Spleen (tissue), 7 donors: Measurements from ENCODE around the gene PLEKHB2.
A peak's percentile ranks its signal among the peaks of the same experiment; 100 is the strongest.

Experiments used
- POLR2A ChIP-seq, 3 donors: fragments of 450-650 bp; IDR thresholded peaks; one replicate each; pipeline ENCODE4 v1.5.1; 2017; ENCODE audit warnings: antibody characterized with exemption in 3 of 3, mild to moderate bottlenecking in 1 of 3
- POLR2AphosphoS5 ChIP-seq, 3 donors: sonication (generic); formaldehyde crosslinking; IDR thresholded peaks; one replicate each; pipeline ENCODE4 v1.5.1; 2017; ENCODE audit warnings: antibody characterized with exemption in 3 of 3
- TF ChIP-seq, protein P1 (sequence below), 11 experiments: fragments of 200-600 bp in 7 of 11; fragments of 450-650 bp in 4 of 11; sonication (generic) in 4 of 11; IDR thresholded peaks in 8 of 11; conservative IDR thresholded peaks in 3 of 11; 1 replicate in 7 of 11; 2 replicates in 4 of 11; pipeline versions ENCODE4 v1.4.0 to v1.8.0; 2016 to 2021; ENCODE audit warnings: antibody characterized with exemption in 11 of 11, inconsistent platforms in 4 of 11, mild to moderate bottlenecking in 1 of 11
- donor health status: DM: no; HTN: no; CAD: no; lungs with moderate emphysema.
- donor health status: DM: no; HTN: no; CAD: no.
- donor health status: DM: no; HTN: no; CAD: no.

DNA sequence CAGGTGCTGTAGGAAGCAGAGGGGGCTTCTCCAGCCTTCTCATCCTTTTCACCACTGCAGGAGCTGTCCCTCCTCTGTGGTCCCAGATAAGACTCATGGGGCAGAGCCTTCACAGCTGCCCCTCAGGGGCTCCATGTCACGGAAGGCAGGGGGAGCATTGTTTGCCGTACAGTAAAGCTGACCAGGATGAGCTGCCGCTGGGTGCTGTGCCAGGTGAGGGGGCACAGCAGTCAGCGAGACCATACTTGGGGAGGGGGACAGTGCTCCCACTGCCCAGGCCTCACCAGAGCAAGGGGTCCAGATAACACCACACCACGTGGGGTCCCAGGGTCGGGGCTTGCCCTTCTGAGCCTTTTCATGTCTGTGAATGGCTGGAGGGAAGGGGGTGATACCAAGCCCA, 46.3 kb downstream of the PLEKHB2 start:
- TF ChIP-seq, protein P1, sequence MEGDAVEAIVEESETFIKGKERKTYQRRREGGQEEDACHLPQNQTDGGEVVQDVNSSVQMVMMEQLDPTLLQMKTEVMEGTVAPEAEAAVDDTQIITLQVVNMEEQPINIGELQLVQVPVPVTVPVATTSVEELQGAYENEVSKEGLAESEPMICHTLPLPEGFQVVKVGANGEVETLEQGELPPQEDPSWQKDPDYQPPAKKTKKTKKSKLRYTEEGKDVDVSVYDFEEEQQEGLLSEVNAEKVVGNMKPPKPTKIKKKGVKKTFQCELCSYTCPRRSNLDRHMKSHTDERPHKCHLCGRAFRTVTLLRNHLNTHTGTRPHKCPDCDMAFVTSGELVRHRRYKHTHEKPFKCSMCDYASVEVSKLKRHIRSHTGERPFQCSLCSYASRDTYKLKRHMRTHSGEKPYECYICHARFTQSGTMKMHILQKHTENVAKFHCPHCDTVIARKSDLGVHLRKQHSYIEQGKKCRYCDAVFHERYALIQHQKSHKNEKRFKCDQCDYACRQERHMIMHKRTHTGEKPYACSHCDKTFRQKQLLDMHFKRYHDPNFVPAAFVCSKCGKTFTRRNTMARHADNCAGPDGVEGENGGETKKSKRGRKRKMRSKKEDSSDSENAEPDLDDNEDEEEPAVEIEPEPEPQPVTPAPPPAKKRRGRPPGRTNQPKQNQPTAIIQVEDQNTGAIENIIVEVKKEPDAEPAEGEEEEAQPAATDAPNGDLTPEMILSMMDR (IDR thresholded peaks at IDR 0.05 in 8 of 11, conservative IDR thresholded peaks at IDR 0.05 in 3 of 11), result no peak
- TF ChIP-seq POLR2A (IDR thresholded peaks at IDR 0.05) (no peak), POLR2AphosphoS5 (IDR thresholded peaks at IDR 0.05) (peak in 2 of 3 donors; percentile 15 to 45)
